GM06990 (cell line): ENCODE results near the gene DAPP1.

Source experiments
- DNase-seq: peaks from one replicate; pipeline ENCODE4 v3.0.0-alpha.2; 2011; ENCODE audit not compliant: insufficient read length; ENCODE audit errors: extremely low read depth
- H3K27me3 ChIP-seq: replicated peaks from 2 replicates; pipeline ENCODE4 v1.6.0; 2011; ENCODE audit warnings: low read length; ENCODE audit not compliant: control insufficient read depth, insufficient read depth
- H3K36me3 ChIP-seq: 2 replicates; pipeline ENCODE4 v1.5.1; 2011; ENCODE audit warnings: low read length; ENCODE audit not compliant: control insufficient read depth, insufficient read depth
- H3K4me3 ChIP-seq: replicated peaks from 2 replicates; pipeline ENCODE4 v1.5.1; 2011; ENCODE audit warnings: low read depth, mild to moderate bottlenecking, control low read depth, low read length
- CTCF ChIP-seq: IDR thresholded peaks from 2 replicates; pipeline ENCODE4 v1.5.1; 2011; ENCODE audit warnings: low read length, control low read depth, mild to moderate bottlenecking, inconsistent platforms; ENCODE audit not compliant: insufficient read depth, poor library complexity, severe bottlenecking

The DAPP1 gene

DNA sequence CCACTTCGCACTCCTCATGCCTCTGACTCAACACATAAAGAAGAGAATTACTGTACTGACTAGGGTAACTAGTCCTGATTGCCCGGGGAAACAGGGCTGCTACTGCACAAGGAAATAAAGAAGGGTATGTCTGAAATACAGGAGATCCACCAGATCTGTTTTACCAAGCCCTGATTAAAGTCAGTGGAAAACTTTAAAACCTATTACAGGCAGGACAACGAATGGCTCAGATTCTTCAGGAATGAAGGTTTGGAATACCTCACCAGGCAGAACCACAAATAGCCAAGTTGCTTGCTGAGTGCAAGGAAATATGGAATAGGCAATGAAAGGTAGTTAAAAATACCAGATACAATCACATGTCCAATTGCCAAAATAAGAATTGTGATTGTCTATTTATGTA lies 60.3 kb downstream of the DAPP1 start:
- no peak for TF ChIP-seq CTCF
- H3K4me3 ChIP-seq, result no peak overlapping the region
- no peak for DNase-seq
- H3K27me3 ChIP-seq, result no peaks in the 10 kb centered on the region
- peaks cover 3% of the 10 kb centered on the region for H3K36me3 ChIP-seq

- Histone ChIP-seq H3K36me3 (peaks cover 3% of the 10 kb centered on the region), H3K27me3 (no peaks in the 10 kb centered on the region), H3K4me3 (no peak overlapping the region)
- no peak for TF ChIP-seq CTCF
- no peak for DNase-seq
These were observed 62.0 kb downstream of the DAPP1 start for GRCh38 chr4:99878604-99879003.

DNA sequence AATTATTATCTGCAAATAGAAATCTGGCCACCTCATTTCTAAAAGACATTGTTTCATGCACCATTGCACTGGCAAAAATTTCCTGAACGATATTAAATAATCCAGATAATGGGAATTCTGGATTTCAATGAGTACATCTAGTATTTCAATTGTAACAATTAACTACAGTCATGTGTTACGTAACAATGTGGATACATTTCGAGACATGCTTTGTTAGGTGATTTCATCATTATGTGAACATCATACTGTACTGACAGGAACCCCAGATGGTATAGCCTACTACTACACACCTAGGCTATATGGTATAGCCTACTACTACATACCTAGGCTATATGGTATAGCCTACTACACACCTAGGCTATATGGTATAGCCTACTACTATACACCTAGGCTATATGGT lies 62.8 kb downstream of the DAPP1 start:
- Histone ChIP-seq H3K4me3 (no peak overlapping the region), H3K36me3 (peaks cover 3% of the 10 kb centered on the region), H3K27me3 (no peaks in the 10 kb centered on the region)
- no peak for DNase-seq
- no peak for TF ChIP-seq CTCF

GRCh38 chr4:99885063-99885664 lies 68.5 kb downstream of the DAPP1 start:
- TF ChIP-seq CTCF, result peak; percentile 55
- Histone ChIP-seq H3K36me3 (peaks cover 3% of the 10 kb centered on the region), H3K4me3 (no peak overlapping the region), H3K27me3 (no peaks in the 10 kb centered on the region)
- DNase-seq, result peak; percentile 36

DNA sequence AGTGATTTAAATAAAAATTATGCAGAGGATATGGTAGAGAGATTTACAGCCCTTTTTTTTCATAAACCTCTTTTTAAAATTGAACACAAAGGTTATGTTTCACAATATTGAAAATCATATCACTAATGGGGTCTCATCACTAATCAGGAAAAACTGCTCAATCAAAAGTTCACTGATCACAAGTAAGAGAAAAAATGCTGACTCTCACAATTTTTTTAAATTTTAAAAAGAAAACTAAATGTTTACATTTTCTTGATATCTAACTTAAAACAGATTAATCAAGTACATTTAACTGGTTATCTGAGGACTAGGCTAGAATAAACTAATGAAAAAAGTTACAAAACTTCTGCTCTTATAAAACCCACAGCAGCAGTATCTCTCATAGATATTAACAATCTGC lies 69.1 kb downstream of the DAPP1 start:
- TF ChIP-seq CTCF, result no peak
- Histone ChIP-seq H3K27me3 (no peaks in the 10 kb centered on the region), H3K4me3 (no peak overlapping the region), H3K36me3 (no peaks in the 10 kb centered on the region; the same call in none of the 2 replicates)
- no peak for DNase-seq

DNA sequence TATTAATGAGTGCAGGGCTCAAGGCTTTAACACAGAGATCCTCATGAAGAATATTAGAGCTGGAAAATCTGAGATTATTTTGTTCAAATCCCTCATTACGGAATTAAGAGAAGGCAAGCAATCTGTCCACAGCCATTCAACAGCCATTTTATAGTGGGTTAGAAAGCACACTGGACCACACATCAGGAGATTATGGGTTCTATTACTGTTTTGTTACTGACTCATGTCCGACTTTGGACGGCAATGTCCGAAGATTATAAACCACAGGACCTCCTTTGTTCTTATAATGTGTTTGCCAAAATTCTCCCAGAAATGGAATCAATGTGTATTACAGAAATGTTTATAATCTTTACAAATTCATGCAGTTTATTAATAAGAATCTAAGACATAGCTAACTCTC lies 69.5 kb downstream of the DAPP1 start:
- TF ChIP-seq CTCF, result no peak
- Histone ChIP-seq H3K27me3 (no peaks in the 10 kb centered on the region), H3K36me3 (no peaks in the 10 kb centered on the region; the same call in none of the 2 replicates), H3K4me3 (no peak overlapping the region)
- no peak for DNase-seq
